ENCODE data around the gene TMPRSS13.
"Not testable (repeated sequence)": the region's sequence is repeated elsewhere in the genome, so short reads cannot be mapped to it uniquely, and the experiment has no call there.

The TMPRSS13 gene

GRCh38 chr11:117930668-117931330 lies 1.6 kb upstream of the TMPRSS13 start:
- DNase-seq (ENCODE audit: low read depth), result no peak

GRCh38 chr11:117929916-117930570 lies 841 bp upstream of the TMPRSS13 start:
- no peak for DNase-seq (ENCODE audit: low read depth)

GRCh38 chr11:117928446-117929141 lies 608 bp downstream of the TMPRSS13 start:
- DNase-seq (ENCODE audit: low read depth), result no peak

- DNase-seq (ENCODE audit: low read depth), result no peak
Measured at GRCh38 chr11:117927926-117928325, 1.3 kb downstream of the TMPRSS13 start.

- not testable (repeated sequence) for DNase-seq (ENCODE audit: low read depth)
Measured at GRCh38 chr11:117926166-117926565, 3.0 kb downstream of the TMPRSS13 start.

- DNase-seq (ENCODE audit: low read depth), result no peak
Measured at GRCh38 chr11:117925198-117925925, 3.8 kb downstream of the TMPRSS13 start.

GRCh38 chr11:117924631-117925170 lies 4.5 kb downstream of the TMPRSS13 start:
- no peak for DNase-seq (ENCODE audit: low read depth)

- no peak for DNase-seq (ENCODE audit: low read depth)
Measured at GRCh38 chr11:117923773-117924172, 5.4 kb downstream of the TMPRSS13 start.

- no peak for DNase-seq (ENCODE audit: low read depth)
Measured at GRCh38 chr11:117923275-117923674, 5.9 kb downstream of the TMPRSS13 start.

- no peak for DNase-seq (ENCODE audit: low read depth)
Measured at GRCh38 chr11:117921893-117922292, 7.3 kb downstream of the TMPRSS13 start.

- DNase-seq (ENCODE audit: low read depth), result no peak
Measured at GRCh38 chr11:117921456-117921855, 7.7 kb downstream of the TMPRSS13 start.

GRCh38 chr11:117919781-117920221 lies 9.4 kb downstream of the TMPRSS13 start:
- no peak for DNase-seq (ENCODE audit: low read depth)

- no peak for DNase-seq (ENCODE audit: low read depth)
Measured at GRCh38 chr11:117919341-117919740, 9.9 kb downstream of the TMPRSS13 start.

GRCh38 chr11:117918366-117919255 lies 10.6 kb downstream of the TMPRSS13 start:
- DNase-seq (ENCODE audit: low read depth), result no peak

- no peak for DNase-seq (ENCODE audit: low read depth)
Measured at GRCh38 chr11:117917591-117918151, 11.5 kb downstream of the TMPRSS13 start.

- DNase-seq (ENCODE audit: low read depth), result no peak
Measured at GRCh38 chr11:117916956-117917355, 12.2 kb downstream of the TMPRSS13 start.

GRCh38 chr11:117915672-117916235 lies 13.4 kb downstream of the TMPRSS13 start:
- DNase-seq (ENCODE audit: low read depth), result no peak

GRCh38 chr11:117914991-117915618 lies 14.1 kb downstream of the TMPRSS13 start:
- no peak for DNase-seq (ENCODE audit: low read depth)

- no peak for DNase-seq (ENCODE audit: low read depth)
Measured at GRCh38 chr11:117914398-117914761, 14.8 kb downstream of the TMPRSS13 start.

All from stimulated activated CD8-positive, alpha-beta memory T cell treated with anti-CD3 and anti-CD28 coated beads, Interleukin-12 subunit alpha, Interleukin-12 subunit beta, amount 100 ng/mL, for 4 hours (primary cell).